Measurements from ENCODE around the gene HOMER1.

GRCh38 chr5:79386679-79387078 lies 127.3 kb downstream of the HOMER1 start:
- TF ChIP-seq POLR2A (IDR thresholded peaks at IDR 0.05) (no peak), EP300 (IDR thresholded peaks at IDR 0.05; ENCODE audit: low read depth) (no peak)
- TF ChIP-seq, protein P1, sequence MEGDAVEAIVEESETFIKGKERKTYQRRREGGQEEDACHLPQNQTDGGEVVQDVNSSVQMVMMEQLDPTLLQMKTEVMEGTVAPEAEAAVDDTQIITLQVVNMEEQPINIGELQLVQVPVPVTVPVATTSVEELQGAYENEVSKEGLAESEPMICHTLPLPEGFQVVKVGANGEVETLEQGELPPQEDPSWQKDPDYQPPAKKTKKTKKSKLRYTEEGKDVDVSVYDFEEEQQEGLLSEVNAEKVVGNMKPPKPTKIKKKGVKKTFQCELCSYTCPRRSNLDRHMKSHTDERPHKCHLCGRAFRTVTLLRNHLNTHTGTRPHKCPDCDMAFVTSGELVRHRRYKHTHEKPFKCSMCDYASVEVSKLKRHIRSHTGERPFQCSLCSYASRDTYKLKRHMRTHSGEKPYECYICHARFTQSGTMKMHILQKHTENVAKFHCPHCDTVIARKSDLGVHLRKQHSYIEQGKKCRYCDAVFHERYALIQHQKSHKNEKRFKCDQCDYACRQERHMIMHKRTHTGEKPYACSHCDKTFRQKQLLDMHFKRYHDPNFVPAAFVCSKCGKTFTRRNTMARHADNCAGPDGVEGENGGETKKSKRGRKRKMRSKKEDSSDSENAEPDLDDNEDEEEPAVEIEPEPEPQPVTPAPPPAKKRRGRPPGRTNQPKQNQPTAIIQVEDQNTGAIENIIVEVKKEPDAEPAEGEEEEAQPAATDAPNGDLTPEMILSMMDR (IDR thresholded peaks at IDR 0.05), result no peak

Data from transverse colon (tissue), 3 donors.